Peyer's patch (tissue), 4 donors: ENCODE data around the gene UTP20.

Experiments used
- CTCF ChIP-seq, 6 experiments: fragments of 450-650 bp in 4 of 6; fragments of 200-600 bp in 2 of 6; sonication (generic) in 1 of 6; IDR thresholded peaks; one replicate each; pipeline ENCODE4 v1.5.1; 2017 to 2019; ENCODE audit warnings: antibody characterized with exemption in 6 of 6, mild to moderate bottlenecking in 3 of 6, moderate library complexity in 1 of 6
- POLR2A ChIP-seq, 2 donors: fragments of 450-650 bp; IDR thresholded peaks; one replicate each; pipeline ENCODE4 v1.5.1; 2017; ENCODE audit warnings: antibody characterized with exemption in 2 of 2, mild to moderate bottlenecking in 2 of 2, moderate library complexity in 2 of 2

DNA sequence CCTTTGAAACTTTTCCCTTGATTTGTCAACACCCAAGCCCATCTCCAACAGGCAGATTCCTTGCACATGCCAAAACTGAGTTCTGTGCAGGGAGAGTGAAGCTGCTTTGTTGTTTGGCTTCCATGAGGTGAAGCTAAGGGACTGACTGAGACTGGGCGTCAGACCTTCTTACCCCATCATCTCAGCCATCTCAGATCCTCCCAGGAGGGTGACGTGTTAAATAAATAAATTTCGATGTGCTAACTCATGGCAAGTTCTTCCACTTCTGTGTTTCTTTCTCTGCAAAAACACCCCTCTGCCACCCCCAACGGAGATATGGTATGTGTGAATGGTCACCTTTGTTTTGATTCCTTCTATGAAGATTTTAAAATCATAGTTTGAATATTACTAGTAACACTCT lies 17.8 kb downstream of the UTP20 start:
- TF ChIP-seq CTCF (IDR thresholded peaks at IDR 0.05), result no peak
- TF ChIP-seq POLR2A (IDR thresholded peaks at IDR 0.05), result no peak
